Neutrophil (primary cell): Measurements from ENCODE around the gene KIAA1328.

Experiments used
- H3K27ac ChIP-seq: fragments of 200-600 bp; sonication (generic); 2 replicates; pipeline ENCODE4 v1.5.1; 2016; ENCODE audit warnings: mild to moderate bottlenecking, moderate library complexity
- H3K27me3 ChIP-seq: fragments of 200-600 bp; sonication (generic); 2 replicates; pipeline ENCODE4 v1.6.0; 2016; ENCODE audit warnings: mild to moderate bottlenecking
- H3K36me3 ChIP-seq: fragments of 200-600 bp; sonication (generic); 2 replicates; pipeline ENCODE4 v1.5.1; 2017
- H3K4me1 ChIP-seq, 2 experiments: fragments of 200-600 bp in 1 of 2; sonication (generic) in 1 of 2; 1 replicate in 1 of 2; 2 replicates in 1 of 2; pipeline versions ENCODE4 v1.5.1 to v1.6.1; 2013 to 2016; ENCODE audit warnings: low read depth in 1 of 2, low read length in 1 of 2, mild to moderate bottlenecking in 1 of 2, moderate library complexity in 1 of 2; ENCODE audit not compliant: control insufficient read depth in 1 of 2, insufficient read depth in 1 of 2
- H3K4me3 ChIP-seq, 2 experiments: fragments of 200-600 bp in 1 of 2; sonication (generic) in 1 of 2; 1 replicate in 1 of 2; 2 replicates in 1 of 2; pipeline ENCODE4 v1.5.1; 2013 to 2016; ENCODE audit warnings: low read depth in 1 of 2, low read length in 1 of 2, mild to moderate bottlenecking in 1 of 2, moderate library complexity in 1 of 2
- H3K9me3 ChIP-seq: fragments of 200-600 bp; sonication (generic); 2 replicates; pipeline ENCODE4 v1.5.1; 2016
- CTCF ChIP-seq: fragments of 200-600 bp; sonication (generic); IDR thresholded peaks from 2 replicates; pipeline ENCODE4 v1.5.1; 2016; ENCODE audit warnings: antibody characterized with exemption

The KIAA1328 gene

GRCh38 chr18:37277804-37278203 lies 448.9 kb downstream of the KIAA1328 start:
- H3K27ac ChIP-seq, result no peak overlapping the region
- no peak for TF ChIP-seq CTCF
- peaks cover 51% of the 10 kb centered on the region for H3K27me3 ChIP-seq
- H3K9me3 ChIP-seq, result no peaks in the 10 kb centered on the region
- H3K36me3 ChIP-seq, result no peaks in the 10 kb centered on the region
- H3K4me3 ChIP-seq, result no peak overlapping the region
- H3K4me1 ChIP-seq, result no peaks in the 10 kb centered on the region
